ENCODE data around the gene DIPK1B. TPM values are rescaled to one million over a fixed set of nuclear protein-coding genes. Genes with fewer than 3 reads are reported as not detected.
A peak's percentile ranks its signal among the peaks of the same experiment; 100 is the strongest.
"Not testable (repeated sequence)": the region's sequence is repeated elsewhere in the genome, so short reads cannot be mapped to it uniquely, and the experiment has no call there.

DIPK1B gene
- total RNA-seq, 2 experiments from 2014 or later = 0.15 to 0.18 TPM

DNA sequence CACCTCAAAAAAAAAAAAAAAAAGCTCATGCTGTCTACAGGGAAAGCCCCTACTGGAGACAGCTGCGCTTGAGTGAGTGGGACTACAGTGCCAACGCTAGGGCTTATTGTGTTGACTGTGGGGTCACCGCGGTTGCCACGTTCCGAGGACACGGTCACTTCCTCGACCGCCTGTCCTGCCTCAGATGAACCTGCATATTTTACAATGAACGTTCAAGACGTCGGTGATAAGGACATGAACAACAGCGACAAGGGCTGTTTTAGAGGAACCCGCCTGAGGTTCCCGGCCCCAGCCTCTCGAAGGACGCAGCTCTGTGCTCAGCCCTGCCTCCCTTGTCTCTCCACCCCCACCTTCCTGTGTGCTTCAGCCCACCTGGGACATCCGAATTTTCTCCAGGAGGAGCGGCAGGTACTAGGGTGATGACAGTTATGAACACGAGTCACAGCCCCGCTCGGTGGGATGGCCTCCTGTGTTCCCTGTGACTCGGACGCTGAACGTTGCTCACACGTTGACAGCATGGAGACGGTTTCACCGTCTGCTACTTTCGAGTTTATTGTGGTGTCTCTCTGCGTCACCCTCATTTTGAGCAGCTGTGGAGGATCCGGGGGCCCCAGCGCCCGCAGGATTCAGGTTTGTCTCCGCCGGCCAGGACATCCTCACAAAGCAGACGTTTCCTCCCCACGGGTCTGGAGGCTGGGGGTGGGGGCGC lies 11.3 kb upstream of the DIPK1B start:
- ChIA-PET CTCF (interaction anchor here (1.0 to 1.4 kb wide), 2 partner anchors 28 to 29 kb away, joined by 3 to 4 read pairs; no protein-coding TSS in a partner anchor), POLR2A (interaction anchor here (0.7 to 3.3 kb wide), 4 partner anchors 20 to 27 kb away, joined by 3 to 16 read pairs (median 6); no protein-coding TSS in a partner anchor)
- H3K4me3 Mint-ChIP-seq = peak overlapping the region; percentile 72
- peaks cover 30% of the 10 kb centered on the region for H3K27me3 Mint-ChIP-seq
- H3K27ac Mint-ChIP-seq = peak overlapping the region; percentile 70
- H3K4me1 Mint-ChIP-seq = peaks cover 21% of the 10 kb centered on the region
- no peaks in the 10 kb centered on the region for H3K9me3 Mint-ChIP-seq
- peak; percentile 69 for DNase-seq
- no peaks in the 10 kb centered on the region for H3K36me3 Mint-ChIP-seq (ENCODE audit: low read depth)

DNA sequence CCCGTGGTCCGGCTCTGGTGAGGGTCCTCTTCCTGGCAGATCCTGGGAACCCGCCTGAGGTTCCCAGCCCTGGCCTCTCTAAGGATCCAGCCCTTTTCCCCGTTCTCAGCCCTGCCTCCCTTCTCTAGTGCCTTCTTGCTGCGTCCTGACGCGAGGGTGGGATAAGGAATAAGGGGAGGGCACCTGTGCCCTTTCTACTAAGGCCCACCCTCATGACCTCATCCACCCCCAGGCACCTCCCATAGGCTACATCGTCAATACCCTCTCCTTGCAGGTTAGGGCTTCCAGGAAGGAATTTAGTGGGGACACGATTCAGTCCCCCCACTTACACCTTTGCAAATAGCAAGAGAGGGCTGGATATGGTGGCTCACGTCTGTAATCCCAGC lies 10.7 kb upstream of the DIPK1B start:
- Mint-ChIP-seq H3K27me3 (peaks cover 30% of the 10 kb centered on the region), H3K9me3 (no peaks in the 10 kb centered on the region), H3K36me3 (ENCODE audit: low read depth) (no peaks in the 10 kb centered on the region), H3K4me3 (peak overlapping the region; percentile 72), H3K4me1 (peaks cover 21% of the 10 kb centered on the region), H3K27ac (peak overlapping the region; percentile 31)
- ChIA-PET POLR2A (interaction anchor here (1.6 to 3.3 kb wide), 2 partner anchors 25 to 27 kb away, joined by 8 to 16 read pairs; no protein-coding TSS in a partner anchor), CTCF (interaction anchor here (1.4 kb wide), 1 partner anchor 28 kb away, joined by 4 read pairs; no protein-coding TSS in a partner anchor)
- no peak for DNase-seq

GRCh38 chr9:136703276-136703860 lies 9.0 kb upstream of the DIPK1B start:
- H3K4me3 Mint-ChIP-seq = no peak overlapping the region
- H3K9me3 Mint-ChIP-seq = no peaks in the 10 kb centered on the region
- ChIA-PET POLR2A (interaction anchor here (0.8 to 3.3 kb wide), 3 partner anchors 13 to 25 kb away, joined by 3 to 16 read pairs (median 3); no protein-coding TSS in a partner anchor), CTCF (interaction anchor here (1.4 kb wide), 1 partner anchor 24 kb away, joined by 4 read pairs; no protein-coding TSS in a partner anchor)
- no peak overlapping the region for H3K27ac Mint-ChIP-seq
- H3K36me3 Mint-ChIP-seq (ENCODE audit: low read depth) = no peaks in the 10 kb centered on the region
- DNase-seq = no peak
- peaks cover 27% of the 10 kb centered on the region for H3K27me3 Mint-ChIP-seq
- peaks cover 21% of the 10 kb centered on the region for H3K4me1 Mint-ChIP-seq

- CTCF ChIA-PET; H3K4me3 Mint-ChIP-seq; H3K27ac Mint-ChIP-seq; POLR2A ChIA-PET; DNase-seq; H3K9me3 Mint-ChIP-seq; H3K36me3 Mint-ChIP-seq (ENCODE audit: low read depth): not testable (repeated sequence)
- Mint-ChIP-seq H3K4me1 (peaks cover 21% of the 10 kb centered on the region), H3K27me3 (peaks cover 22% of the 10 kb centered on the region)
These were observed 7.6 kb upstream of the DIPK1B start for GRCh38 chr9:136704741-136705140.

GRCh38 chr9:136705564-136705963 lies 6.8 kb upstream of the DIPK1B start:
- Mint-ChIP-seq H3K4me3 (no peak overlapping the region), H3K36me3 (ENCODE audit: low read depth) (no peaks in the 10 kb centered on the region), H3K27me3 (peaks cover 27% of the 10 kb centered on the region), H3K9me3 (no peaks in the 10 kb centered on the region), H3K4me1 (peaks cover 15% of the 10 kb centered on the region), H3K27ac (no peak overlapping the region)
- CTCF ChIA-PET = no interaction called here
- no peak for DNase-seq
- POLR2A ChIA-PET = no interaction called here

DNA sequence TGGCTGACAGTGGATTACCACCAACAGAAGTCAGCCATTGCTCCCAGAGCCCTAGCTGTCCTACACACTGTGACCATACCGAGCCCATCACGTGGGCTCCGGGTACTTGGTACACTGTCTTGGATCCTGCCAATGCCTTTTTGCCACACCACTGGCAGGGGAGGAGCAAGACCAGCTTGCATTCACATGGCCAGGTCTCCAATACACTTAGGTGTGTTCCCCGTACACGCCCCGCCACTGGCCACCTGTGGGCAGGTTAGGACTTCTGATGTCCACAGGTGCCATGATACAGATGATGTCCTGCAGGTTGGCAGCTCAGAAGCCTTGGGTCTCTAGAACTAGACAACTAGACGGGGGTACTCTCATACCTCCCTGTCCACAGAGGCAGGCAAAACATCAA lies 5.4 kb upstream of the DIPK1B start:
- CTCF ChIA-PET = interaction anchor here (1.2 kb wide), 1 partner anchor 20 kb away, joined by 4 read pairs; no protein-coding TSS in a partner anchor
- H3K27ac Mint-ChIP-seq = no peak overlapping the region
- POLR2A ChIA-PET = interaction anchor here (2.1 kb wide), 1 partner anchor 20 kb away, joined by 12 read pairs; no protein-coding TSS in a partner anchor
- no peak for DNase-seq
- no peaks in the 10 kb centered on the region for H3K36me3 Mint-ChIP-seq (ENCODE audit: low read depth)
- no peaks in the 10 kb centered on the region for H3K9me3 Mint-ChIP-seq
- H3K4me1 Mint-ChIP-seq = peaks cover 5% of the 10 kb centered on the region
- H3K4me3 Mint-ChIP-seq = no peak overlapping the region
- peaks cover 33% of the 10 kb centered on the region for H3K27me3 Mint-ChIP-seq

GRCh38 chr9:136707849-136708517 lies 4.4 kb upstream of the DIPK1B start:
- peaks cover 2% of the 10 kb centered on the region for H3K4me1 Mint-ChIP-seq
- no peak for DNase-seq
- H3K4me3 Mint-ChIP-seq = no peak overlapping the region
- H3K27ac Mint-ChIP-seq = no peak overlapping the region
- H3K36me3 Mint-ChIP-seq (ENCODE audit: low read depth) = no peaks in the 10 kb centered on the region
- ChIA-PET POLR2A (interaction anchor here (1.3 to 2.1 kb wide), 2 partner anchors 19 to 21 kb away, joined by 3 to 12 read pairs; no protein-coding TSS in a partner anchor), CTCF (interaction anchor here (0.8 to 1.8 kb wide), 3 partner anchors 15 to 36 kb away, joined by 3 to 6 read pairs (median 3); no protein-coding TSS in a partner anchor)
- H3K9me3 Mint-ChIP-seq = no peaks in the 10 kb centered on the region
- peaks cover 29% of the 10 kb centered on the region for H3K27me3 Mint-ChIP-seq

DNA sequence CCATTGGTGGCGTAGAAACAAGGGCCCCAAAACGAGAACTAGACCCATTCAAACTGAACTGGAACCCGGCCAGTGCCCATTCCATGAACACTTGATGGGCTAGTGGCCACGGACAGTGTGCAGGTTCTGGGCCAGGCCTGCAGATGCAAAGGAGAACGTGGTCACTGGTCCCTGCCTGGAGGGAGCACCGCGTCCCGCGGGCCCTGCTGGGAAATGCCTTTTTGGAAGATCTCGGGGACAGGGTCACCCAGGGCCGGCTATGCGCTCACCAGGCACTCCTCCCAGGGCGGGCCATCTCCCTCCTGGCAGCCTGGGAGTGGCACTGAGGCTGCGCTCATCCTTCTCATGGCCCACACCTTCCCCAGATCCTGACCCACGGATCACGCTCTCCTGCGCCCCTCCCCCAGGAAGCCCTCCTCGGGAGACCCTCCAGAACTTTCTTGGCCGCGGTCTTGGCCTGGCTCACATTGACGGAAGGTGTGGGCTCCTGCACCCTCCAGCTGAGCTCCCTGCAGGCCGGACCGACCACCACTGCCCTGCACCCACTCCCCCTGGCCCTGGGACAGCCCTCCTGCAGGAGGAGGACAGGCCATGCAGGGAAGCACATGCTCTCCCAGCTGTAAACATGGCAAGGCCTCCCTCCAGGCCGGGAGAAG lies 2.8 kb upstream of the DIPK1B start:
- H3K9me3 Mint-ChIP-seq = no peaks in the 10 kb centered on the region

DNA sequence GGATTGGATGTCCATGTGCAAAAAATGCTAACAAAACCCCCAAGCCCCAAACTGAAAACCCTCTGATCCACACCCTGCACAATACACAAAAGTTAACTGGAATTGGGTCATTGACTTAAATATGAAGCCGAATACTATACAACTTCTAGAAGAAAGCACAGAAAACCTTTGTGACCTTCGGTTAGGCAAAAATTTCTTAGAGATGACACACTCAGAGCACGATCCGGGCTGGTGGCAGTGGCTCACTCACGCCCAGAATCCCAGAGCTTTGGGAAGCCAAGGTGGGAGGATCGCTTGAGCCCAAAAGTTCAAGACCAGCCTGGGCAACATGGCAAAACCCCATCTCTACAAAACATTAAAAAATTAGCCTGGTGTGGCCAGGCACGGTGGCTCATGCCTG lies 1.8 kb upstream of the DIPK1B start:
- Mint-ChIP-seq H3K4me3 (no peak overlapping the region), H3K27me3 (peaks cover 33% of the 10 kb centered on the region), H3K9me3 (no peaks in the 10 kb centered on the region), H3K27ac (no peak overlapping the region), H3K36me3 (ENCODE audit: low read depth) (no peaks in the 10 kb centered on the region), H3K4me1 (peaks cover 2% of the 10 kb centered on the region)
- DNase-seq = no peak
- ChIA-PET POLR2A (no interaction called here), CTCF (no interaction called here)

More for the DNA sequence above, 2.8 kb upstream of the DIPK1B start:
- ChIA-PET CTCF (interaction anchor here (1.8 kb wide), 1 partner anchor 17 kb away, joined by 6 read pairs; no protein-coding TSS in a partner anchor), POLR2A (no interaction called here)
- H3K36me3 Mint-ChIP-seq (ENCODE audit: low read depth) = no peaks in the 10 kb centered on the region
- H3K27ac Mint-ChIP-seq = no peak overlapping the region
- DNase-seq = no peak
- peaks cover 2% of the 10 kb centered on the region for H3K4me1 Mint-ChIP-seq
- no peak overlapping the region for H3K4me3 Mint-ChIP-seq
- peaks cover 34% of the 10 kb centered on the region for H3K27me3 Mint-ChIP-seq

- H3K4me3 Mint-ChIP-seq; H3K9me3 Mint-ChIP-seq; DNase-seq; POLR2A ChIA-PET; H3K4me1 Mint-ChIP-seq; CTCF ChIA-PET; H3K36me3 Mint-ChIP-seq (ENCODE audit: low read depth); H3K27ac Mint-ChIP-seq: not testable (repeated sequence)
- peaks cover 31% of the 10 kb centered on the region for H3K27me3 Mint-ChIP-seq
These were observed 1.1 kb upstream of the DIPK1B start for GRCh38 chr9:136711219-136711648.

DNA sequence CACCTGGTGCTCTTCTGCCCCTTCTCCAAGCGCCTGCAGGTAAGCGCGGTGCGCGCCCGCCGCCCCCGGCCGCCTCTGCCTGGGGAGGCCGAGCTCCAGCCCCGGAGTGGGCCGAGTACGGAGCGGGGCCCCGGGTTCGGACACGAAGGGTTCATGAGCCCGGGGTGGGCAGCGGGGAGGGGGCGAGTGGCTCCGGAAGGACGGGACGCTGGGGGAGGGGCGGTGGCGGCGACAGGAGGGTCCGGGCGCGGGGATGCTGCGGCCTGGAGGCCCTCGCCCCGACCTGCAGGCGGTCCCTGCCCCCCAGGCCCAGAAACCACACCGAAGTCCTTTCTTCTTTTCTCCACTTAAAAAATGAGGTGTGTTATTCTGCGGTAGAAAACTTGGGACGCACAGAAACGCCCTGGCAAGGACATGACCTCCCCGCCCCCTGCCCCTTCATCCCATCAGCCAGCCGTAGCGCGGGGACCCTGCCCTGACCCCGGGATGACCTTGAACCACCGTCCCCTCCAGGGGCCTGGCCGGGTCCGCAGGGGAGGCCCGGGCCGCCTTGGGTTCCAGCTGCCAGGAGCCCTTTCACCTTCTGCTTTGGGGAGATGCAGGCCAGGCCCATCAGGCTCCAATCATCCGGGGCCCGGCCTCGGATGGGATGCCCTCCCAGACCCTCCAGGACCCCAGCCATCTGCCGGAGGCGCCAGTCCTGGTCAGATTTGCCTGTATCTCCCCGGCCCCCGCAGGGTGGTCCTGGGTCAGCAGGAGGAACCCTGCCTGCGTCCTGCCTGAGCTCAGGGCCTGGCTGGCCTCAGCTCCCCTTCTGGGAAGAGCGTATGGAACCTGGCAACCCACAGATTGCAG lies 545 bp downstream of the DIPK1B start:
- Mint-ChIP-seq H3K4me1 (peaks cover 2% of the 10 kb centered on the region), H3K27me3 (peaks cover 30% of the 10 kb centered on the region), H3K4me3 (no peak overlapping the region), H3K9me3 (no peaks in the 10 kb centered on the region), H3K36me3 (ENCODE audit: low read depth) (no peaks in the 10 kb centered on the region), H3K27ac (no peak overlapping the region)
- no peak for DNase-seq
- ChIA-PET POLR2A (interaction anchor here (1.0 to 2.7 kb wide), 2 partner anchors 11 to 14 kb away, joined by 4 to 23 read pairs; no protein-coding TSS in a partner anchor), CTCF (no interaction called here)

DNA sequence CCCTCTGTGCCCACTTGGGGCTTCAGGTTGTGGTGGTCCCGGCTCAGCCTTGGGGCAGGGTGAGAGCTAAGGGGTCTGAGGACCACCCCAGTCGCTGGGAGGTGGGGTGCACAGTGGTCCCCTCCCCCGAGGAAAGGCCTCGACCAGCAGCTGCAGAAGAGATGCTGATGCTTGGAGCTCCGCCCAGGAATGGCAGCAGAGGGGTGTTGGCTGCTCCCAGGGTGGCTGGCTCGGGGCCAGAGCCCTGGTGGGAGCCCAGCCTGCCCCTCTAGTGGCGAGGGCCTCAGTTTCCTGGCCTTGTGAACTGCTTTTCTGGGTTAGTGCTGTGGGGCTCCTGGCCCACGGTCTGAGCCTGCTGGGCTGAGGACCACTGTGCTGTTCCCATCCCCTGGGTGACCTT lies 1.2 kb downstream of the DIPK1B start:
- no peak overlapping the region for H3K27ac Mint-ChIP-seq
- H3K4me1 Mint-ChIP-seq = peaks cover 2% of the 10 kb centered on the region
- CTCF ChIA-PET = interaction anchor here (1.2 to 1.5 kb wide), 2 partner anchors 12 to 13 kb away, joined by 3 to 6 read pairs; no protein-coding TSS in a partner anchor
- no peaks in the 10 kb centered on the region for H3K36me3 Mint-ChIP-seq (ENCODE audit: low read depth)
- no peak overlapping the region for H3K4me3 Mint-ChIP-seq
- no peak for DNase-seq
- H3K9me3 Mint-ChIP-seq = no peaks in the 10 kb centered on the region
- H3K27me3 Mint-ChIP-seq = peaks cover 28% of the 10 kb centered on the region
- POLR2A ChIA-PET = interaction anchor here (1.0 to 2.7 kb wide), 3 partner anchors 10 to 28 kb away, joined by 3 to 23 read pairs (median 4); no protein-coding TSS in a partner anchor
